ENCODE data around the gene AP2M1. TPM values are rescaled to one million over a fixed set of nuclear protein-coding genes. Genes with fewer than 3 reads are reported as not detected.

The AP2M1 gene
- total RNA-seq, 3 donors from 2014 or later (not counting 1 experiment from before 2014, with no cell fraction given), result 157 to 188 (median 168) TPM

DNA sequence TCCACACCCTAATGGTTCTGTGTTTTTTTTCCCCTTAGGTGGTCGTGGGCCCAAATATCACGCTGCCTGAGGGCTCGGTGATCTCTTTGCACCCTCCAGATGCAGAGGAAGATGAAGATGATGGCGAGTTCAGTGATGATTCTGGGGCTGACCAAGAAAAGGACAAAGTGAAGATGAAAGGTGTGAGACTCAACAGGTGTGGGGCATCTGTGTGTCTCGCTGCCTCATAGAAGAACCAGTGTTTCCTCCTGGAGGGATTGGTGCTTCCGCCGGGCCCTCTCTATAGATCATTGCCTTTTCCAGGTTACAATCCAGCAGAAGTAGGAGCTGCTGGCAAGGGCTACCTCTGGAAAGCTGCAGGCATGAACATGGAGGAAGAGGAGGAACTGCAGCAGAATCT lies 32.5 kb upstream of the AP2M1 start:
- no peaks in the 10 kb centered on the region for H3K9me3 Mint-ChIP-seq
- no peaks in the 10 kb centered on the region for H3K36me3 Mint-ChIP-seq
- peak overlapping the region in 1 of 2 donors; percentile 70 for H3K27ac Mint-ChIP-seq
- Histone ChIP-seq H3K27me3 (ENCODE audit: control insufficient read depth, insufficient read depth, low read length) (no peaks in the 10 kb centered on the region), H3K4me1 (ENCODE audit: control insufficient read depth, insufficient read depth, low read length) (no peaks in the 10 kb centered on the region), H3K36me3 (ENCODE audit: control insufficient read depth, insufficient read depth, low read length) (peaks cover 66% of the 10 kb centered on the region), H3K27ac (ENCODE audit: low read length) (no peak overlapping the region), H3K4me3 (ENCODE audit: low read length) (no peak overlapping the region), H3K9me3 (ENCODE audit: control insufficient read depth, insufficient read depth, low read length) (no peaks in the 10 kb centered on the region)
- 96% methylated on average over 7 of the region's 7 CpGs for WGBS (ENCODE audit: insufficient coverage)
- no peak for TF ChIP-seq CTCF (IDR thresholded peaks at IDR 0.05)
- H3K4me1 Mint-ChIP-seq, result peaks cover 9 to 15% of the 10 kb centered on the region in 2 donors
- DNase-seq, result no peak
- intact Hi-C loops (cut with micrococcal nuclease), result no loop called here
- ATAC-seq, result no peak
- H3K4me3 Mint-ChIP-seq, result no peak overlapping the region
- no peaks in the 10 kb centered on the region for H3K27me3 Mint-ChIP-seq (ENCODE audit: low read depth in 2 of 2)

GRCh38 chr3:184143327-184143726 lies 31.3 kb upstream of the AP2M1 start:
- no peak overlapping the region for H3K27ac Mint-ChIP-seq

GRCh38 chr3:184144505-184144904 lies 30.1 kb upstream of the AP2M1 start:
- Histone ChIP-seq H3K4me1 (ENCODE audit: control insufficient read depth, insufficient read depth, low read length) (no peaks in the 10 kb centered on the region), H3K27me3 (ENCODE audit: control insufficient read depth, insufficient read depth, low read length) (no peaks in the 10 kb centered on the region), H3K9me3 (ENCODE audit: control insufficient read depth, insufficient read depth, low read length) (no peaks in the 10 kb centered on the region), H3K36me3 (ENCODE audit: control insufficient read depth, insufficient read depth, low read length) (peaks cover 65% of the 10 kb centered on the region), H3K4me3 (ENCODE audit: low read length) (no peak overlapping the region), H3K27ac (ENCODE audit: low read length) (no peak overlapping the region)
- Mint-ChIP-seq H3K4me1 (peaks cover 0 to 6% of the 10 kb centered on the region in 2 donors), H3K36me3 (no peaks in the 10 kb centered on the region), H3K27ac (no peak overlapping the region), H3K27me3 (ENCODE audit: low read depth in 2 of 2) (no peaks in the 10 kb centered on the region), H3K9me3 (no peaks in the 10 kb centered on the region), H3K4me3 (no peak overlapping the region)
- DNase-seq (no peak), ATAC-seq (no peak)
- 93% methylated on average over 5 of the region's 5 CpGs for WGBS (ENCODE audit: insufficient coverage)
- intact Hi-C loops (cut with micrococcal nuclease), result no loop called here
- TF ChIP-seq CTCF (IDR thresholded peaks at IDR 0.05), result no peak

More at GRCh38 chr3:184143327-184143726, 31.3 kb upstream of the AP2M1 start:
- WGBS (ENCODE audit: insufficient coverage), result 88% methylated on average over 3 of the region's 3 CpGs
- H3K9me3 Mint-ChIP-seq, result no peaks in the 10 kb centered on the region
- H3K27me3 Mint-ChIP-seq (ENCODE audit: low read depth in 2 of 2), result no peaks in the 10 kb centered on the region
- H3K36me3 Mint-ChIP-seq, result no peaks in the 10 kb centered on the region
- Histone ChIP-seq H3K9me3 (ENCODE audit: control insufficient read depth, insufficient read depth, low read length) (no peaks in the 10 kb centered on the region), H3K36me3 (ENCODE audit: control insufficient read depth, insufficient read depth, low read length) (peaks cover 66% of the 10 kb centered on the region), H3K27me3 (ENCODE audit: control insufficient read depth, insufficient read depth, low read length) (no peaks in the 10 kb centered on the region), H3K27ac (ENCODE audit: low read length) (no peak overlapping the region), H3K4me1 (ENCODE audit: control insufficient read depth, insufficient read depth, low read length) (no peaks in the 10 kb centered on the region), H3K4me3 (ENCODE audit: low read length) (no peak overlapping the region)
- H3K4me1 Mint-ChIP-seq, result peaks cover 0 to 6% of the 10 kb centered on the region in 2 donors
- DNase-seq (no peak), ATAC-seq (no peak)
- H3K4me3 Mint-ChIP-seq, result no peak overlapping the region
- intact Hi-C loops (cut with micrococcal nuclease), result no loop called here
- TF ChIP-seq CTCF (IDR thresholded peaks at IDR 0.05), result no peak

DNA sequence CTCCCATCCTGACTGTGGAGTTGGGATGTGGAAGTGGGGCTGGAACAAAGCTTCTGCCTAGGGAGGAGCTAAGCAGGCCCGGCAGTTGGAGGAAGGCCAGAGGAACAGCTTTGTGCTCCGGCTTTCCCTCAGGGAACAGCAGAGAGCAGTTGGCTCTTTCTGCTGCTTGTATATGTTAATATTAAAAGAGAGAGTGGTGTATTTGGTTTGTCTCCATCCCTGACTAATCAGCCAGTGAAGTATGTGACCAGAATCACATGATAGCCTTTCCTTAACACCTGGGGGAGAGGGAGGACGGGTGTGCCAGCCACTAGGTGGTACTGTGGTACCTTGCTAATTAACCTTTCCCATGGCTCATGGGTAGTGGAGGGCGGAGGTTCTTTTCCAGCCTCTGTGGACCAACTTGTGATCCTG lies 29.5 kb upstream of the AP2M1 start:
- ATAC-seq, result peak in 2 of 3 donors; percentile 38 to 40
- Mint-ChIP-seq H3K36me3 (no peaks in the 10 kb centered on the region), H3K27ac (no peak overlapping the region), H3K27me3 (ENCODE audit: low read depth in 2 of 2) (no peaks in the 10 kb centered on the region), H3K9me3 (no peaks in the 10 kb centered on the region), H3K4me3 (no peak overlapping the region), H3K4me1 (peaks cover 0 to 5% of the 10 kb centered on the region in 2 donors)
- Histone ChIP-seq H3K36me3 (ENCODE audit: control insufficient read depth, insufficient read depth, low read length) (peaks cover 61% of the 10 kb centered on the region), H3K27ac (ENCODE audit: low read length) (no peak overlapping the region), H3K4me3 (ENCODE audit: low read length) (no peak overlapping the region), H3K9me3 (ENCODE audit: control insufficient read depth, insufficient read depth, low read length) (no peaks in the 10 kb centered on the region), H3K27me3 (ENCODE audit: control insufficient read depth, insufficient read depth, low read length) (no peaks in the 10 kb centered on the region), H3K4me1 (ENCODE audit: control insufficient read depth, insufficient read depth, low read length) (no peaks in the 10 kb centered on the region)
- DNase-seq, result peak in 1 of 2 donors; percentile 62
- 77% methylated on average over 4 of the region's 4 CpGs for WGBS (ENCODE audit: insufficient coverage)
- no peak for TF ChIP-seq CTCF (IDR thresholded peaks at IDR 0.05)
- intact Hi-C loops (cut with micrococcal nuclease), result no loop called here

Data from natural killer cell (primary cell).